Stimulated activated CD4-positive, alpha-beta T cell treated with anti-CD3 and anti-CD28 coated beads, Interleukin-15, amount 100 ng/mL, for 48 hours (primary cell): ENCODE measurements around the gene TSC22D3.
"Not testable (repeated sequence)": the region's sequence is repeated elsewhere in the genome, so short reads cannot be mapped to it uniquely, and the experiment has no call there.

ENCODE experiments used
- DNase-seq, 2 donors: peaks; one replicate each; pipeline ENCODE4 v3.0.0-alpha.2; 2020; ENCODE audit warnings: low read depth in 2 of 2

TSC22D3 gene

DNA sequence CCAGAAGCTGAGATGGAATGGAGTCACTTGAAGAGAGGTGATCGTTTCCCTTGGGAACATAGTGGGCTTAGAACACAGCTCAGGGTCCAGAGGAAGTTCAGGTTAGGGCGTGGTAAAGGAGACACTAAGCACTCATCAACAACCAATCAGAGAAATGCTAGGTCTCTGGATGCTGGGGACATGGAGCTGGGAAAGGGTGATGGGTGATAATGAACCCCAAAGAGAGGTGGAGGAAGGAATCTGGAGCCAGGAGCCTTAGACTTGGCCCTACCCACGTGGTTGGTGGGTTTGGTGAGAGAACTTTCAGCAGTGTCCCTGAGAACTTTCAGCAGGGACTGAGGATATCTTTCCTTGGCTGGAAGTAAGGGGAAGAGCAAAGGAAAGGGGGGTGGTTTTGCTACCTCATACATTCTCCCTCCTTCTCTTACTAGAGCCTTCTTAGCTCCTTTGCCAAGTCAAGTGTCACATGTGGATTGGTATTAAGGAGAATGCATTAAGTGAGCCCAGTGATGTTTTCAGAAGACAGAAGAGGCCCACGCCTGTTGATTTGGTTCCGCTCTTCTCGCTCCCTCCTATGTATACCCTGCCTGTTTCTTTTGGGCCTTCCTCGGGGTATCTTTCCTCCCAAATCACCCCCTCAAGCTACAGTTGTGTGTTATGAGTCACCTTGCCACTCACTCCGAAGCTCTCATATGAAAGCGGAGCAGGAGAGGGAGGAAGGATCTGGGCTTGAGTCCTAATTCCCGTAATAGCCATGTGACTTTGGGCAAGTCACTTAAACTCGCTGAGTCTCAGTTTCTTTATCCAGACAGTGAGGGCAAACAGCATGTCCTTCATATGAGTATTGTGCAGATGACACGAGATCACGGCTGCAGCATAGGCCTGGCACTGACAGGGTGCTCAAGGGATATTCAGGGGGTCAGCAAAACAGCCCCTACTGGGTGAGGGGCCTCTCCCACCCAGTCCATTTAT is 63.1 kb downstream of the TSC22D3 start:
- no peak for DNase-seq

DNA sequence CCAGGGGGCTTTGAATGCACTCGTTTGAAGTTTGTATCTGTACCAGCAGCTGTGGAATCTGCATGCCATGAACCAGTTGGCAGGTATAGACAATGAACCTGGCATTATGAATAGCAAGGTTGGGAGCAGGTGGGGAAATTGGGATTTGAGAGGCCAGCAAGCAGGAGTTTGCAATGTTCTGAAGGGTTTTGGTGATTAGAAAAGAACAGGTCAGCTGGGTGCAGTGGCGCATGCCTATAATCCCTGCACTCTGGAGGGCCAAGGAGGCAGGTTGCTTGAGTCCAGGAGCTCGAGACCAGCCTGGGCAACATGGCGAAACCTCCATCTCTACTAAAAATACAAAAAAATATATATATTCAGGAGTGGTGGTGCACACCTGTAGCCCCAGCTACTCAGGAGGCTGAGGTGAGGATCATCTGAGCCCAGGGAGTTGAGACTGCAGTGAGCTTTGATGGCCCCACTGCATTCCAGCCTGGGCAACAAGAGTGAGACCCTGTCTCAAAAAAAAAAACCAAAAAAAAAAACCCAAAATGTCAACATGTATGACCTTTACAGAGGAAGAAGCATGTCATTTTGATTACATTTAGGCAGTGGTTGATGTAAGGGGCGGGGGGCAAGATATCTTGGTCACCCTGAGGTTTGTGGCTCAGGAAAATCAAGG is 63.9 kb downstream of the TSC22D3 start:
- no peak for DNase-seq

DNA sequence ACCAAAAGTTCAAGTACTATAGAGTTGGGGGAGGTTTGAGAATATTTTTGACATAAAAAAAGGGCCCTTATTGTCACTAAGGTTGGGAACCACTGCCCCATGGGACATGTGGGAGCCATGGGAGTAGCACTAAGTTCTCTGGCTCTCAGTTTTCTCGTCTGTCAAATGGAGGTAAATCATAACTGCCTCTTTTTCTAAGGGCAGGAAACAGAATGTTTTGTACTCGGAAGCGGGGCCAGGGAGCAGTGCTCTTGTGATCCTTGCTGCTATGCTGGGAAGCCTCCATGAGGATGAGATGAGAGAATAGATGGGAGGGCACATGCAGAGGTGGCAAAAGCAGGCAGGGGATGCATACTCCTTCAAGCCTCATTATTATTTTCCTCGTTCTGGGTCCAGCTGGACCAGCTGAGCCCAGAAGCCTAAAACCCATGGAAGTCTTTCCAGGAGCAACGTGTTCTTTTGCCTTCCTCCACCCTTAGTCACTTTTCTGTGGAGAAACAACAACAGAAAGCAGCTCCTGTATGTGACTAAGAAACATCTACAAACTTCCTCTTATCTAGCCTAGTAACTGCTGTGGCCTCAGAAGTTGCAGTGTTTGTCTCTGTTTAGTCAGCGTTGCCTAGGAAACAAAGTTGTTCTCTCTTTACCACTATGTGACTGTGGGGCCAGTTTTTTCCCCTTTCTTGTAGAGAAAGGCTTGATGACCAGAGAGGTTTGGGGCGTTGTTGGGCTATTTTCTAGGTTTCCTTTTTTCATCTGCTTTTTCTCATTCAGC is 64.8 kb downstream of the TSC22D3 start:
- peak in 1 of 2 donors; percentile 33 for DNase-seq

DNA sequence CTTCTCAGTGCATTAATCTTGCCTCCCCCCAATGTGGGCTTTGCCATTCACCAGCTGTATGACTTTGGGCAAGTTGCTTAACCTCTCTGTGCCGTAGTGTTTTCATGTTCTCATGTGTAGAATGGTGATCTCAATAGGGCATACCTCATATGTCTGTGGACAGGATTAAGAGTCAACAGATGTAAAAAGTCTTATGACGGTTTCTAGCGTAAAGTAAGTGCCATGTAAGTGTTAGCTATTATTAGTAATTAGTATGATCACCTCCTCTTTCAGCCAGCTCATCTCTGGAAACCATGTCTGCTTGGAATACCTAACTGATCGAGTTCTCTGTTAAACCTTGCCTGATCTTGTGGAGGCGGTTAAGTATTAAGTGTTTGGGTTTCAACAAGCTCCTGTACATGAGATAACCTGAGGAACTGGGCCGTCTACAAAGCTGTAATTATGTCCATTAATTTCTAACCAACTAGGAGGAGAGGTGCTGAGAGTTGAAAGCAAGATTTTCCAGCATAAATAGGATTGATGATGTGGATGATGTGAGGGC is 66.3 kb downstream of the TSC22D3 start:
- DNase-seq: no peak

DNA sequence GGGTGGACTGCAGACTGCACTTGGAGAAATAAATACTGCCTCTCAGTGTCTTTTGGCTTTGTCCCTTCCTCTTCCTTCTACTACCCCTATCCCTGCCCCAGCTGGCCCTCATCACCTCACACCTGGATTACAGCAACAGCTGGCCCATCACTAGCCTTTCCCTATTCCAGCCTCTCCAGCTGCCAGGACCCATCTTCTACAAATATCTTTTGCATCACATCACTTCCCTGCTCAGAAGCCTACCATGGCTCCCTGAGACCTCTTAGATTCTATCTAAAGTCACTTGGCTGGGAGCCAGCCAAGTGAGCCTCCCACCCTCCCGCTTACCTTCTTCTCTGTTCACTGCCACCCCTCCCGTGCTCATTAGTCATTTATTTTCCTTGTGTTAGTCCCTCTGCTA is 66.8 kb downstream of the TSC22D3 start:
- no peak for DNase-seq

DNA sequence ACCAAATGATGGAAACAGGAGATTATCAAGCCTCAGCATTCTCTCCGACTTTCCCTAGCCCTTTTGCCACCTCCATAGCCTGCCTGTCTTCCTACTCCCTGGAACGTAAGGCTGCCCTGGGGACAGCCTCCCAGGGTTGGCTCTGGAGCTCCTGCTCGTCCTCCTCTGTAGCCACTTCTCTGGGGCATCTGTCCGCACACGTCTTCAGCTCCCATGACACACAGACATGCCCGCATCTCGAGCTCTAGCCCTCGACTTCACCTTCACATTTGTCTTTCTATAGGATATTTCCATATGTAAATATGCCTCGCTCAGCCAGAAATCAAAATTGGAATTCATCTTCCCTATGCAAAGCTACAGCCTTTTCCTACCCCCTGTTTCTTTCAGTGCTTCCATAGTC is 67.7 kb downstream of the TSC22D3 start:
- no peak for DNase-seq

DNA sequence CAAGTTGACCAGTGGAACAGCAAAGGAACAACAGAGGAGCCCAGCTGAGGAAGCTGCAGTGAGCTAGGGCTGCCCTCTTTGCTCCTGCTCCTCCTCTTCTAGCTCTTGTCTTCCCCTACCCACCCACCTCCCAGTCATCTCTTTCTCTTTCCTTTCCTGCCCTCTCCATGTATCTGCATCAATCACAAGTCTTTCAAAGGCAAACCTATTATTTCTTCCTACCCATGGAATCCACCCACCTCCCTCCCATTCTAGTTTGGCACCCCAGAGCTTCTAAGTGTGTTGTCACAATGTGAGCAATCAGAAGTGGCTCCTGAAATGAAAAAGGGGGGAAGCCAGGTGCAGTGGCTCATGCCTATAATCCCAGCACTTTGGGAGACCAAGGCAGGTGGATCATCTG is 69.3 kb downstream of the TSC22D3 start:
- DNase-seq: no peak

DNA sequence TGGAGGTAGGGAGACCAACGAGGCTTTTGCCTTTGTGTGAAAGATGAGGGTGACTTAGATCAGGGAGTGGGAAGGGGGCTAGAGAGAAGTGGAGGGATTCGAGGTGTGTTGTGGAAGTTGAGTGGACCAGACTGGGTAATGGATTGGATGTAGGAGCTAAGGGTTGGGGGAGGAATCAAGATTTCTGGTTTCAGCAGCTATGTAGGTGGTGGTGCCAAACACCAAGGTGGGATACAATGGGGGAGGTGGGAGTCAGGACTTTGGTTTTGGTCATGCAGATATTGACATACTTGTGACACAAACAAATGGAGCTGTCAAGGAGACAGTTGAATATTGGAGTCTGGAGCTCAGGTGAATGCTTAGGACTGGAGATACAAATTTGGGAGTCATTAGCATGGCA is 71.0 kb downstream of the TSC22D3 start:
- DNase-seq: no peak

DNA sequence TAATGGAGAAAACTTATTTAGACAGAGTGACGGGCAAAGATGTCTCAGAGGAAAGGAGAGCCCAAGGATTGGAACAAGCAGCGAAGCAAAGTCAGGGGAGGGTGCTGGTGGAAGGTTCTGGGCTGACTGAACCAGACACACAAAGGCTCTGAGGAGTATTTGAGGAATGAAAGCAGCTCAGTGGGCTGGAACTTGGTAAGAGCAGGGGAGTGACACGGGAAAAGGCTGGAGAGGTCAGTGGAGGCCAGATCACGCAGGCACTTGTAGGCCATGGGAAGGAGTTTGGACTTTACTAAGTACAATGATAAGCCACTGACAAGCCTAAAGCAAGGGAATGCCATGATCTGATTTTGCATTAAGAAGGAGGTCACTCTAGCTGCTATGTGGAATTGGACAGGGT is 71.4 kb downstream of the TSC22D3 start:
- no peak for DNase-seq

DNA sequence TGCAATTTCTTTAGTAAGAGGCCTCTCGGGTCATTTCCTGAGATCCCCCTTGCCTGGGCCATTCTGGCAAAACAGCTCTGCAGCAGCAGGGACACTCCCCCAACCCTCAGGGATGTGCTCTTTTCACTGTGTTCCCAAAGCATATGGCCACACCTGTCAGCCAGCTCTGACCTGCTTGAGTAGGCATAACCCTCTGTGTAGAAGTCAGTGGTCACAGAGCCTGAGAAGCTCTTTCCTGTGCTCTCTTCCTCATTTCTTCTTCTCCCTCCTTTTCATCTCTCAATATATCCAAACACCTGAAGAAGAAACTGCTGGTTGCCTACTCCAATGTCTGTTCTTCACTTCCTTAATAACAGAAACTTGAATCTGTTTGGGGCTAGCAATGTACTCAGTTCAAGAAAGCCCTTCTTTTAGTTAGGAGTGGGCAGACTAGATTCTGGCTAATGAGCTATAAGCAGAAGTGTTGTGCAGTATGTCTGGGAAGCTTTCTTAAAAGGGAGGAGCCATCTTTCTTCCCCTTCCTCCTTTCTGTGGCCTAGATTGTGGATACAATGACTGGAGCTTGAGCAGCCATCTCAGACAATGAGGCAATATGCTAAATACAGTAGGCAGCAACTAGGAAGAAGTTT is 74.0 kb downstream of the TSC22D3 start:
- no peak for DNase-seq

DNA sequence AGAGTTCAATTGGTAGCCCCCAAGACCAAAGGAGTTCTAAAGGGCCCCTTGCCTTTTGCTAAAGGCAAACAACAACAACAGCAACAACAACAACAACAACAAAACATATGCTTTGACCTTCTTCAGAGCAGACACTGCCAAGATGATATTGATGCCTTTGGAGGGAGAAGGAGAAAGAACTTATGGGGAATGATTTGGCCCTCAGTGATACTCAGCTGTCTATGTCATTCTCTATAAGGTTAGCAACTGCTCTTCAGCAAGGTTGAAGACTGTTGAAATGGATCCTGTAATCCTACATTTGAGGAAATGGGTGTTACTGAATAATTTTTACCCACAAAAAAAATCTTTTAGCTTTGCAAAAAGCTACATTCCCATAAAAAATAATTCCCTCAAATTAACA is 74.8 kb downstream of the TSC22D3 start:
- DNase-seq: no peak

DNA sequence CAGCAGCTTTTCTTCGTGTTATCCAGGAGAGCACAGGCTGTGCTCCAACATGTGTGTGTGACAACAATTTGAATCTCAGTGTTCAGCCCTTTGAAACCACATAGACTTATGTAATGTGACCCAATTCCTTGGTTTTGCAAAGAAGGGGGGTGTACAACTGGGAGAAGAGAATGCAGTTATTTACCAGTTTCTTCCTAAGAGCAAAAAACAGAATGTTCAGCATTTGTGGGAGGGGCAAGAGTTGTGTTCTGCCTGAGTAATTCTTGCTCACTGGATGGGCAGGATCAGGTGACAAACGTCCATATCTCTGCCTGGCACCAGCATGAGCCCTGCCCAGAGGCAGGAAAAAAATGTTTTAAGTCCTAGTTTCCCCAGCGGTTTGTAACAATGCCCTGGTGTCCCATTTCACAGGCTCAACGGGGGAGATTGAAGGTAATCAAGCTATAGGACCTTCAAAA is 75.2 kb downstream of the TSC22D3 start:
- DNase-seq: no peak

DNA sequence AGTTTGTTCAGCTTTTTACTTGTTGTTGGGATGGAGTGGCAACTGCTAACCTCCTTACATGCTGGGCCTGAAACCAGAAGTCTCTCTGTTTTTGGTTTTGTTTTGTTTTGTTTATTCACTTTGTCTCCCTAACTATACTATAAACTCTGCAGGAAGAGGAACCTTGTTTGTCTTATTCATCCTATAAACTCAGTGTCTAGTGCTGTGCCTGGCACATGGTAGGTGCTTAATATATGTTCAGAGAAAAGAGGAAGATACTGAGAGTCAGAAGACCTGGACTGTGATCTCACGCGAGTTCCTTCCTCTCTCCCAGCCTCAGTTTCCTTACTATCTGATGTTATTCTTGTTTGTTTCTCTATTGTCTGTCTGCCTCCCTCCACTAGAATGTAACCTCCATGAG is 76.0 kb downstream of the TSC22D3 start:
- no peak for DNase-seq

DNA sequence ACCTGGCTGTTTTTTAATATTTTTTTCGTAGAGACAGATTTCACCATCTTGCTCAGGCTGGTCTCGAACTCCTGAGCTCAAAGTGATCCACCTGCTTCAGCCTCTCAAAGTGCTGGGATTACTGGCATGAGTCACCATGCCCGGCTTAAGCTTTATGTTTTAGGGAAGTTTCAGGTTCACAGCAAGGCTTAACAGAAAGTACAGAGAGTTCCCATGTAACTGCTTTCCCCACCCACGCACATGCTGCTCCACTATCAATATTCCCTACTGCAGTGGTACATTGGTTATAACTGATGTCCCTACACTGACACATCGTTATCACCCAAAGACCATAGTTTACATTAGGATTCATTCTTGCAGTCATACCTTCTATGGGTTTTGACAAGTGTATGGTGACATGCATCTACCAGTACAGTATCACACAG is 84.6 kb downstream of the TSC22D3 start:
- DNase-seq: no peak

DNA sequence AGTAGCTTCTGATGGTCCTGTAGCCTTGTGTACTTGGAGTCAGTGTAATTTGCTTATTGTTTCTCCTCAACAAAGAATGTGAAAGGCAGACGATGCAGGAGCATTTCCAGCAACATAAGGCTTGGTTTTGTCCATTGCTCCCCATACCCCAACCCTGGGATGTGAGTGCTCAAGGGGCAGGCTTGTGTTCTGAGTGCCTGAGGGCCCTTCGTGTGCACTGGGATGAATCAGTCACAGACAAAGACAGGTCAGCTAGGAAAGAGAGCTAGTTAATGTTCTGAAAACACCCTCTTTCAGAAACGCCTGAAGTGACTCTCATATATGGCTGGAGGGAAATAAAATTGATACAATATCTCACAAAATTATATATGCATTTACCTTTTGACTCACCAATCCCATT is 88.1 kb downstream of the TSC22D3 start:
- DNase-seq: no peak

DNA sequence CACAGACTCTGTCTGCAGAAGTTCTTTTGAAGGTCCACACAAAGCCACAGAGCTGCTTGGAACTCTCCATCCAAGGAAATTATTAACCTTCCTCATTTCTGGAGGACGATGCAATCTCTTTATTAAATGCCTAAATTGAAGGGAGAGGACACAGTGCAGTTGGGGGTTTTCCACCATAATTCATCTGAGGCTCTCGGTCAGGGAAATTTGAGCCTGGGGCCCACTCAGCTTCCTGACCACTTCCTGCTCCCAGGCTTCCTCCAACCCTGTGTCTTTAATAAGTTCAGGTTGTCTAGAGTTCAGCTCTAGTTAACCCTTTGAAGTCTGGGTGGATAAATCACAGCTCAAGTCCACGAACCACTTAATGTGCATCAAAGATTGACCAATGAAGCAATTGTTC is 88.8 kb downstream of the TSC22D3 start:
- no peak for DNase-seq

DNA sequence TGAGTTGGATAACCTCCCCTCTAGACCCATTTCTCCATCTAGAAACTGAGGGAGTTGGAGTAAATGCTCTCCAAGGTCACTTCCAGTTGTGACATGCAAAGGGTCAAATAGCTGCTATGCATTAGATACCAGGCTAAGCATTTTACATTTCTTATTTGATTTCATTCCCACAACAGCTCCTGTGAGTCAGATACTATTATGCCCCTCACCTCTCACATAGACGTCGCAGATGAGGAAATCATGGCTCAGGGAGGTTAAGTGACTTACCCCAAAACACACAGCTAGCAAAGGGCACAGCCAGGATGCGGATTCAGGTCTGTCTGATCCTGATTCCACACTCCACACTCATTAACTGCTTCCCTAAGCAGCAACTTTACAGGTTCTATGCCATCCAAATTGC is 89.6 kb downstream of the TSC22D3 start:
- no peak for DNase-seq

DNA sequence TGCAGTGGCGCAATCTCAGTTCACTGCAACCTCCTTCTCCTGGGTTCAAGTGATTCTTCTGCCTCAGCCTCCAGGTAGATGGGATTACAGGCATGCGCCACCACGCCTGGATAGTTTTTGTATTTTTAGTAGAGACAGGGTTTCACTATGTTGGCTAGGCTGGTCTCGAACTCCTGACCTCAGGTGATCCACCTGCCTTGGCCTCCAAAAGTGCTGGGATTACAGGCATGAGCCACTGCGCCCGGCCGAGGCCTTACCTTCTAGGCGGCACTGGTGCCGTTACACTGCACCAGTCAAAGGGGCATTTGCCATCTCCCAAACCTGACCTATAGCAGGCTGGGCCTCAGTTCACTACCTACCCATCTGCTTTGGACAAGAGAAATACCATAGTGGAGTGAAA is 90.0 kb downstream of the TSC22D3 start:
- DNase-seq: not testable (repeated sequence)

DNA sequence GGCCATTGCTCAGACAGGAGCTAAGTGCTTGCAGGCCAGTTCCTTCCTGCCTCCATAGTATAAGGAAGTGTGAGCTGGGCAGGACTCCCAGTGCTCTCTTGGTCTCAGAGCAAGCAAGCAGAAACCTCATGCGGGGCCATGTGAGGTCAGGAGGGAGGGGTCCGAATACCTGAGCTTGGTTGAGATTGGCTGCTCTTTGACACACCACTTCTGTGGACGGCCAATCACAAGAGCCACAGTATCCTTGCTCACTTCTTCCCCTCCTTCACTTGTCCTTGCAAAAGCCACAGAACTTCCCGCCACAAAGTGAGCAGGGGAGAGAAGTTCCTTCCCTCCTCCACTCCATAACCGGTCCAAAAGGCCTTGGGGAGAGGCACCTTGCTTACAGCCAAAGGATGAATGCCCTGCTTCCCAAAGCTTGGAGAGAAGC is 90.6 kb downstream of the TSC22D3 start:
- DNase-seq: no peak

DNA sequence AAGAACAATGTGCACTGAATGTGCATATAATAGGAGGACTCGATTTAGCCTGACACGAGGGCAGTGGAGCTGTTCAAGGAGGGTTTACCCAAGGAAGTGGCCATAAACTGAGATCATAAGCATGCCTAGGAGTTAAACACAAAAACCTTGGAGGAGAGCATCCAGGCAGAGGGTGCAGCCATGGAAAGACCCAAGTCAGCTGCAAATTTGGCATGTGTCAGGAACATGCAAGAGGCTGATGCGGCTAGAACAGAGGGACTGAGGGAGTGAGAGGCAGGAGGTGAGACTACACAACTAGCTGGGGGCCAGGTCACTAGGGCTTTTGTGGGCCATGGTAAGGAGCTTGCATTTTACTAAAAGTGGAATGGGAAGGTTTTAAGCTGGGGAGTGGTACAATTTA is 91.7 kb downstream of the TSC22D3 start:
- no peak for DNase-seq

DNA sequence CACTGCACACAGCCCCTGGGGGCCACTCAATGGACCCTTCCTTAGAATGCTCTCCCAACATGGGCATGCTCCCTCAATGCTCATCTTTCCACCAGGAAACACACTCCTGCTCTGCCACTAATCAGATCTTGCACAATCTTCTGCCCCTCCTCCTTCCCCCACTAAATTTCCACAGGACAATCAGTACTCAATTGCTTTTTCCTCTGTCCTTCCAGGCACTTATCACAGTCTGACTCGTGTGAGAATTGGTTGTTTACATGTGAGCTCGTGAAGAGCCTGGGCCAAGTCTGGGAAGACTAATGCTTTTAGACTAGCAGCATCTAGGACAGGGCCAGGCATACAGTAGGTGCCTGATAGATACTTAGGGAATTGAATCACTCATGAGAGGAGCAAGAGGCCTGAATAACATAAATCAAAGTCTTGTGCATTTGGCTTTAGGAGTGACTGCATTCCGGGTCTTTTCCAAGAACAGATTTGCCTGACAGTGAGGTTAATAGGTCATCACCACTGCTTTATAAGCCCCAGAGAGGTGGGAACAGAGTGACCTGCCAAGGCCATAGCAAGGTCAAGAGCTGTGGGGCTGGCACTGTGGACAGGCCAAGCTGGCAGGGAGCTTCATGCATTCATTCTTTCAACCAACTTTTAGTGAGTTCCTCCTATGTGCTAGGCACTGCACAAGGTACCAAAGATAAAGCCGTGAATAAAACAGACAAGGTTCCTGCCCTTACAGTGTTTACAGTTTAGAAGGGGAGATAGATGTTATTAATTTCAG is 92.3 kb downstream of the TSC22D3 start:
- no peak for DNase-seq
